Right ventricle myocardium superior (tissue), 1 donor: ENCODE data around the gene ZXDC. TPM values are rescaled to one million over a fixed set of nuclear protein-coding genes. Genes with fewer than 3 reads are reported as not detected.
A peak's percentile ranks its signal among the peaks of the same experiment; 100 is the strongest.

Source experiments
- ATAC-seq: fragments of 200-7000 bp; cut with Tn5 transposase; one replicate; pipeline ENCODE4 v1.9.1; 2020; ENCODE audit warnings: mild to moderate bottlenecking; ENCODE audit not compliant: poor library complexity
- DNase-seq: peaks from one replicate; pipeline ENCODE4 v3.0.0-alpha.2; 2020
- intact Hi-C: fragments of 100-400 bp; cut with DNase I; formaldehyde crosslinking; loops from one replicate; pipeline ENCODE4 v1.11.2; 2022
- total RNA-seq: library from RNA; stranded (reverse); fragmentation: NEBNext Ultra II Directional; extraction: Animal tissue kit (Norgen Biotek cat#: 25700); gene quantifications from one replicate; pipeline ENCODE4 v1.2.1, GENCODE V29; 2021
- donor health status: DM: no; HTN: yes; CAD: no; lungs with severe emphysema.

ZXDC gene
- total RNA-seq, 1 donor from 2014 or later: 16.1 TPM

- DNase-seq (peak; percentile 10), ATAC-seq (no peak)
- intact Hi-C loops: no loop called here
These were observed 4.5 kb upstream of the ZXDC start for GRCh38 chr3:126480206-126480605.

- ATAC-seq (no peak), DNase-seq (peak; percentile 16)
- intact Hi-C loops: no loop called here
These were observed 4.0 kb upstream of the ZXDC start for GRCh38 chr3:126479642-126480041.

DNA sequence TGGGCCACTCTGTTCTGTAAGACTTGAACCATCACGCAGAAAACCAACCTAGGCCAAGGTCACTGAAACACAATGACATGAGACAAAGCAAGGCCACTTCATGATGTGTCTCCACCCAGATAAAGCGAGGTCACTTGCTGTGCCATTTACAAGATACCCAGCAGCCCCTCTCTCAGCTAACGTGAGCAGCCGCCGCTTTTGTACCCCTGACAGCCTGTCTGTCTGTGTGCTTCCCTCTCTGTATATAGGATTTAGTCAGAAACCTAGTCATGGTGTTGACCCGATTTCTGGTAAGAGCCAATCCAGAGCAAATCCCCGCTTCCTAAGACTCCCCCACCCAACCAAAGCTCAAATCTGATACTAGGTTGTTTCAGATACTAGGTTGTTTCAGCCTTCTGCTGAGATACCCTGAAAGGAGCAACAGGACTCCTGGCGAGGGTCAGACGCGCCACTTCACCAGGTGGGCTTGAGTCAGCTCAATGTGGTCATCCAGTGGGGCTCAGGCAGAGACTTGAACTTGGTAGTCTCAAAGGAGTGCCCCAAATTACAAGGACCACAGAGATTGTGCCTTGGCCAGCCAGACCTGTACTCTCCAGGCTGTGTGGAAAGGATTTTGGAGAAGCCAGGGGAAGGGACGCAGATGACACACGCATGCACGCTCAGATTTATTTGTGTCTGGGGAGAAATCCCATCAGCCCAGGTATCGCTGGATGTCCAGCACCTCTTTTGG lies 3.1 kb upstream of the ZXDC start:
- DNase-seq (peak; percentile 31), ATAC-seq (no peak)
- intact Hi-C loops: no loop called here

GRCh38 chr3:126477061-126477380 lies 1.3 kb upstream of the ZXDC start:
- DNase-seq (no peak), ATAC-seq (no peak)
- intact Hi-C loops: no loop called here

GRCh38 chr3:126476166-126477060 lies 722 bp upstream of the ZXDC start:
- ATAC-seq: peak; percentile 67
- intact Hi-C loops: no loop called here

DNA sequence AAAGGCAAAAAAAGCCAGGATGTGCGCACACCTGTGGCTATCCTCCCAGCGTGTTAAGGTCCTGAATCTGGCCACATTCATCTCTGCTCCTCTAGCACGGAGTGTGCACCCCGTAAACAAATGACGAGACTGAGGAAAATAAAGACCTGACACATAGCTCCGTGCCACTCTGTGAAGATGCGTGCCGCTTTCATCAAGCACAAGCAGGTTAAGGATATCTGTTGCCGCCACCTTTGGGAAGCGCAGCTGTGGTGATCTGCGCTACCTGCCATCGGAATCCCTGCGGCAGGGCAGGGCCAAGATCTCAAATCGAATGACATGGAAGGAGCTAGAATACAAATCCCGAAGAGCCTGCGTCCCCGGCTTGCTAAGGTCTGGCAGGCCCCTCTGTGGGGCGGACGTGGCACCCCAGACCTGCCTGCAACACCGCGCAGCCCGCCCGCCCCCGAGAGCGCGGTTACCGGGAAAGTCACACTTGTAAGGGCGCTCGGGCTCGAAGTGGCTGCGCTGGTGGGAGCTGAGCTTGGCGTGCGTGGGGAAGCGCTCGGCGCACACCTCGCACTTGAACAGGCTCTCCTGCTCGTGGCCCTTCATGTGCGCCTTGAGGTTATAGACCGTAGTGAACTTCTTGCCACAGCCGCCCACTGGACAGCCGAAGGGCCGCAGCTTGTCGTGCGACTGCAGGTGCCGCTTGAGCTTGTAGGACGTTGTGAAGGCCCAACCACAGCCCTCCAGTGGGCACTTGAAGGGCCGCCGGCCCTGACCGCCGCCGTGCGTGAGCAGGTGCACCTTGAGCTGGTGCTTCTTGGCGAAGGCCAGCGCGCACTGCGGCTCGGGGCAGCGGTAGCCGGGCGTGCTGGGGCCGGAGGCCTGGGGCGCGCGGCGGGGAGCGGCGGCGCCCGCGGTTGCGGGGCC lies 936 bp downstream of the ZXDC start:
- intact Hi-C loops: no loop called here
- ATAC-seq (peak; percentile 2), DNase-seq (peak; percentile 66)

More at GRCh38 chr3:126476166-126477060, 722 bp upstream of the ZXDC start:
- peak; percentile 75 for DNase-seq

DNA sequence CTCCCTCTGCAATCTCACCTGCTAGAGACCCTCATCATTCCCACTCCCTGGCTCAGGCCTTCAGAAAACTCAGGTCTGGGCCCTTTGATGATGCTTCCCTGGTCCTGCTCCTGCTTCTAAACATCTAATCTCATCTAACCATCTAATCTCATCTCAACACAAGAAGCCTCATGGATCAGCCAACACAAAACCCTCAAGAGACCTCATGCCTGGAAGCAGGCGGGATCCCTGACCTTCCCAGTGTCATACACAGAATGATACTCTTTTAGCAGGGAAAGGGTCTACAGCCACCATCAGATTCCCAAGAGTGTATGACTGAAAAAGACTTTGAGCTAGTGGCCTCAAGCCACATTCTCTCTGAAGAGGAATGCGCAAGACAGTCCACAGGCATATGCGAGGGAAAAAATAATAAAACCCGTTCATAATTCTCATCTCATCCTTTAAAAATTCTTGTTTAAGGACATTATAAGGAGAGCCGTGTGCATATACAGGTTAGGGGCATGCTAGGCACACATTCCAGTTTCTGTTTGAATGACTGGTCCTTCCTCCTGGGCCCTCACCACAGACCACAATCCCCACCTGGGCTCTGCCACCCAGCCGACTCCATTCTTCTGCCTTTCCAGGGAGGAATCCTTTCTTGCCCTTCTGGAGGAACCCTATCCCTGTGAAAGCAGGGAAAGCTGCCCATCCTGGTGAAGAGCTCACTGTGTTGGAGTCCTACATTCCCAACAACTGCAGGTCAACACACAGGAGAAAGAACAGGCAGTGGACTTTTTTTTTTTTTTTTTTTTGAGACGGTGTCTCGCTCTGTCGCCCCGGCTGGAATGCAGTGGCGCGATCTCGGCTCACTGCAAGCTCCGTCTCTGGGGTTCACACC lies 2.2 kb downstream of the ZXDC start:
- ATAC-seq (no peak), DNase-seq (no peak)
- intact Hi-C loops: no loop called here

DNA sequence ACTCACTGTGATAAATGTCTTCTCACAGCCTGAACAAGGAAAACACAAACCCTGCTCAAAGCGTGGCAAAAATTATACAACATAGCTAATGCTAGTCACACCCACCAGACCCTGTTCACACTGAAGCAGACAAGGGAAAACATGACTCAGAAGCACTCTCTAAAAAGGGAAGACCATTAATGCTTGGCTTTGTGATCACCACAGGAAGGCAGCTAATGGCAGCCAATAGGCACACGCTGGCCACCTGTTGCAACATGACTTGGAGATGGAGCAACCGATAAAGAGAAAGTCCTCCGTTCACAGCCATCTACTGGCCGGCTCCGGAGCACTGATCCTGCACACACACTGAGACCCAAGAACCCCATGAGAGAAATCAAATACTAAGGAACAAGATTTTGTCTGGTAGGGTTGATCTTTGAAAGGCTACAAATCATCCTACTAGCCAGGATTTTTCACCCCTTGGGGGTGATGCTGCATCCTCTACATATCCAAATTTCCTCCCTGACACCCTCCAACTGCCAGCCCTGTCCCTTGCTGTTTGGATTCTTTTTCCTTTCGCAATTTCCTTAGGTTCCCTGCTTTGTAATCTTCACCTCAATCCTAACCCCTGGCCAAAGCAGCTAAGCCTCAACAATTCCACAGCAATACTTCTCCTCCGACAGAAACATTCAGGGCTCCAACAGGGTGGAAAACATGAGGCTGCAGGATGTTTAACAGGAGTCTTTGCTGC lies 3.2 kb downstream of the ZXDC start:
- intact Hi-C loops: no loop called here
- ATAC-seq: peak; percentile 4
- DNase-seq: peak; percentile 73

DNA sequence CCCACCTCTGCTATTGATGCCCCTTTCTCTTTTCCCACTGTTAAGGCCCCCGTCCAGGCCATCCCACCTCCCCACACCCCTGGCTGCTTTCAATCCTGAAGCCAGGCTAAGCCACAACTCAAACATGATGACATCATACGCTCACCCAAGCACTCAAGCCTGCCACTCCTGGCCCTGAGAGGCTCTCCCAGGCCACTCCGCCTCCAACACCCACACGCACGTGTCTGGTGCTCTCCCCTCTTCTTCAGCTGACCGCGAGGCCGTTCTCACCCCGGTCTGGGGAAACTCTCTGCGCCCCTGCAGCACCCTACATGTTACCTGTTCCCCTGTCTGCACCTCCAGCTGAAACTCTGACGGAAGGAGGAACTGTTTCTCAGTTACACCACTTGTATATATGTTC lies 6.2 kb downstream of the ZXDC start:
- no peak for DNase-seq
- peak; percentile 30 for ATAC-seq

DNA sequence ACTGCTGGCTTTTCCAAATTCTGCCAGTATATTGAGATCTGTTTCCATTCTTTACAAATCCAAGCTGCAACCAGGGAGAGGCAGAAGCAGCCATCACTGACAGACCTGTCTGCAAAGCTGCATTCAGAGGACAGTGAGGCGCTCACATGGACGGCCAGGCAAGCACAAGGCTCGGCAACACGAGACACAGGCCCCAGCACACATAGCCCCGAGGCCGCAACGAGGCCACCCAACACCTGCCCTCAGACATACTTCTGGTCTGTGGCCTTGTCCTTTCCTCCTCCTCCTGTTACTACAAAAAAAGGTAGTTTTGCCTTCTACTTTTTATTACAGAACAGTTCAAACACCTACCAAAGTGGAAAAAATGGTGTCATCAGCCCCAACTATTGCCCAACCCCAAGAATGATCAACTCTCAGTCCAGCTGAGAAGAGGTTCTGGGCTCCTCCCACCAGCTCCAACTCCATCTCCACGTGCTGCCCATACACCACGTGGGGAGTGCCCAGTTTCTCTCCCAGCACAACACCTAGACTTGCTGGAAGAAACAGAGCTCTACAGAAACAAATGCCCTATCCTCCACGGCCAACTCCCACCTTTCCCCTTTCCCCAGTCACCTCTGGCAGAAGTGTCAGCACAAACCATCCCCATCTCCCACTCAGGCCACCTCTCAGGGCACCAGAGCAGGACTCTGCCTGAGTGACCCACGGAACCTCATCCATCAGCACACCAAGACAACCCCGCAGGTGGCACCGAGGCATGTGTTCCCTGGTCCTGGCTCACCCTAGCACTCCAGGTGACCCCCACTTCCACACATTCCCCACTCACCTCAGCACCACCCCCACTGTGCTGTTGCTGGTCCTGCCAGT lies 7.4 kb downstream of the ZXDC start:
- DNase-seq (no peak), ATAC-seq (no peak)
- intact Hi-C loops: no loop called here

More for the DNA sequence above, 6.2 kb downstream of the ZXDC start:
- intact Hi-C loops: no loop called here

DNA sequence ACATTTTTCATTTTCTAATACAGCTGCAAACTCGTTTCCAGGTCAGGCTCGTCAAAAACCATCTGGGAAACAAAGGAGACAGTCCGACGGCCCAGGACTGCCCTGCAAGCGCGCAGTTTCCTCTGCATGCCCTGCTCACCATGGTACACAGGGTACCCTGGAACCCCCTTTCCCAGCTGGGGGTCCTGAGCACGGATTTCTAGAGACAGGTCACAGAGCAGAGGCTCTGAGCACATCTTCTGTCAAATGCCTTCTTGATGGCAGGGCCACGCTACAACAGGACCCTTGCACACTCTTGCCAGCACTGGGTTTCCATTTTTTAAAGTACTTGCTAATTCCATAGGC lies 8.1 kb downstream of the ZXDC start:
- ATAC-seq (no peak), DNase-seq (no peak)
- intact Hi-C loops: no loop called here

DNA sequence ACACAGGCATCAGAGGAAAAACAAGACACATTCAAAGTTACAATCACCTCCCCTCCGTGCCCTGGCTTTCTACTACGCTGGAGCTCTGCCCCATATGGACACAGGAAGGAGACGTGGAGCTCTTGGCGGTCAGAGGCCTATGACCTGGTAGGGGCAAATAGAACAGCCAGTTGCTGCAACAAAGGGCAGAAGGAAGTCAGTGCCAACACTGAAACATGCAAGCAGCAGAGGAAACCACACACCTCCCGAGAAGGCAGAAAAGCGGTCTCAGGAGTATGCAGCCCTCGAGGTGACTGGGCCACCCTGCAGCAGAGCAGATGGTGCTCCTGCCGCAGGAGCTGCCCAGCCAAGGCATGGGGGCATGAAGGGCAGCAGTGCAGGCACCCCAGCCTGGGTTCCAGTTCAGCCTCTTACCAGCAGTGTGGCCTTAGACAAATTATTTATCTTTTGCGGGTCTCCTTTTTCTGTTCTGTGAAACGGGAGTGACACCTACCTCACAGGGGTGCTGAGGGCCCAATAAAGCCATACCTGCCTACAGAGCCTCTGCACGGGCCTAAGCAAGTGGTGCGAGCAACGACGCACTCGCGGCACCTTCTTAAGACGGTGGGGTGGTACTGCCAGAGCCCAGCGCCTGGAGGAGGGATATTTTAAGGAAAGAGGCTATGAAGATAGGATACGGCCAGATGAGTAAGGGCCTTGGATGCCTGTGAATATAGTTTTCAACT lies 8.6 kb downstream of the ZXDC start:
- DNase-seq (no peak), ATAC-seq (no peak)
- intact Hi-C loops: no loop called here

GRCh38 chr3:126465928-126466544 lies 9.7 kb downstream of the ZXDC start:
- no peak for ATAC-seq
- intact Hi-C loops: no loop called here
- peak; percentile 71 for DNase-seq

DNA sequence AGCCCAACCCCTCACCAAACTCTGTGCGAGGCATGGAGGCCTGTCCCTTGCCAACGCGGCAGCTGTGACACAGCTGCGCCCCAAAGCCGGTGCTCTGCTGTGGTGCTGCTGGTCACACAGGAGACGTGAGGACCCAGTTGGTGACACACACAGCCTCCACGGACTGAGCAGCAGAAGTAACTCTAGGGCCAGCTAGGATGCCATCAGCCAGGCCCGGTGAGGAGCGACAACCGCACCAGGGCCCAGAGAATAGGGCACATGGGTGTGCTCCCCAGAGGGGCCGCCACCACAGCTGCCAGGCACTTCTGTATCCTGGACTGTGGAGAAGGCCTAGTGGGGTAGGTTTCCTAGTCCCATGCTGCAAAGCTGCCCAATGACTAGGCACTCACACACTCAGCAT lies 10.7 kb downstream of the ZXDC start:
- ATAC-seq: no peak
- intact Hi-C loops: no loop called here
- no peak for DNase-seq

DNA sequence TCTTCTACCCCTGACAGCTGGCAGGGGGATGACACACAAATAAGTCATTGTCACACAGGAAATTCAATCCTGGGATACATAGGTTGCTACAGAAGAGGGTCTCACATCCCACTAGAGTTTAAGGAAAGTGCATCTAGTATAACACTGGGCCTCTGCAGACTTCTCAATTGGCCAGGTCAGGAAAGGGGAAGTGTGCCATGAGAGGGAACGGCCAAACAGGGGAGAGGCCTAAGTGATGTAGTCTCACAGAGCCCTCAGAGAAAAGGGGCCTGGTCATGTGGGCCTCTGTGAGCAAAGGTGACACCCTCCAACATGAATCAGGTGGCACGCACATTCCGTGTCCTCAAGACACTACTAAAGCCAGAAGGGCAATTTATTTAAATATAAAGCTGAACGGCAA lies 11.2 kb downstream of the ZXDC start:
- no peak for ATAC-seq
- intact Hi-C loops: no loop called here
- DNase-seq: no peak

- intact Hi-C loops: no loop called here
- no peak for DNase-seq
- ATAC-seq: no peak
These were observed 11.6 kb downstream of the ZXDC start for GRCh38 chr3:126464093-126464492.
